OCI-LY3 (cell line): ENCODE measurements around the gene KCNRG.

Experiments
- CTCF ChIP-seq: fragments of 200-600, 300-600 bp; sonication (generic); IDR thresholded peaks from 2 replicates; pipeline ENCODE4 v1.5.1; 2014; ENCODE audit warnings: antibody characterized with exemption, low read length, low read depth
- EZH2phosphoT487 ChIP-seq: fragments of 200-600 bp; shearing (Covaris generic); IDR thresholded peaks from 2 replicates; pipeline ENCODE4 v1.6.1; 2018; ENCODE audit warnings: antibody characterized with exemption, mixed run types, low read depth

GRCh38 chr13:50001287-50001686, 14.0 kb upstream of the KCNRG start:
- TF ChIP-seq CTCF: no peak
- no peak for TF ChIP-seq EZH2phosphoT487
